Choroid plexus epithelial cell (primary cell): ENCODE measurements around the gene DPYD.

Source experiments
- DNase-seq: peaks from one replicate; pipeline ENCODE4 v3.0.0-alpha.2; 2010; ENCODE audit warnings: low read depth
- H3K4me3 ChIP-seq: 2 replicates; pipeline ENCODE4 v1.5.1; 2011; ENCODE audit warnings: low read depth, mild to moderate bottlenecking, control low read depth, low read length, moderate library complexity
- TF ChIP-seq, protein P1 (sequence below): conservative IDR thresholded peaks from 2 replicates; pipeline ENCODE4 v1.5.1; 2011; ENCODE audit warnings: low read depth, mild to moderate bottlenecking, control low read depth, inconsistent platforms, low read length, moderate library complexity

DPYD gene

DNA sequence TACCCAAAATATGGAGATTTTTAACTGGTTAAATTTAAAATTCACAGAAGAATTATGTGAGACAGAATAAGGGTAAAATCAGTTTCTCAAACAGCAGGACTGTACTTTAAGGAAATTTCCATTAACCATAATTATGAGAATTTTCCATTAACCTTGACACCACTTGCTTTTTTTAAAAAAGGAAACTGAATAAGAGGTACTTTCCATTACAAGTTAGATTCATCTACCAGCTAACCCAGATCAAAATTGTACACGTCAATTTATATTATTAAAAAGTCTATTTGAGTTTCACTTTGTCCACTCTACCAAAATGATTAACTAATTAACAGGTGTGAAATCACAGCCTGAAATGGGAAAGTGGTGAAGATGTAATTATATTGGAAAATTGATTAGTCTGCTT, 414.5 kb downstream of the DPYD start:
- TF ChIP-seq, protein P1, sequence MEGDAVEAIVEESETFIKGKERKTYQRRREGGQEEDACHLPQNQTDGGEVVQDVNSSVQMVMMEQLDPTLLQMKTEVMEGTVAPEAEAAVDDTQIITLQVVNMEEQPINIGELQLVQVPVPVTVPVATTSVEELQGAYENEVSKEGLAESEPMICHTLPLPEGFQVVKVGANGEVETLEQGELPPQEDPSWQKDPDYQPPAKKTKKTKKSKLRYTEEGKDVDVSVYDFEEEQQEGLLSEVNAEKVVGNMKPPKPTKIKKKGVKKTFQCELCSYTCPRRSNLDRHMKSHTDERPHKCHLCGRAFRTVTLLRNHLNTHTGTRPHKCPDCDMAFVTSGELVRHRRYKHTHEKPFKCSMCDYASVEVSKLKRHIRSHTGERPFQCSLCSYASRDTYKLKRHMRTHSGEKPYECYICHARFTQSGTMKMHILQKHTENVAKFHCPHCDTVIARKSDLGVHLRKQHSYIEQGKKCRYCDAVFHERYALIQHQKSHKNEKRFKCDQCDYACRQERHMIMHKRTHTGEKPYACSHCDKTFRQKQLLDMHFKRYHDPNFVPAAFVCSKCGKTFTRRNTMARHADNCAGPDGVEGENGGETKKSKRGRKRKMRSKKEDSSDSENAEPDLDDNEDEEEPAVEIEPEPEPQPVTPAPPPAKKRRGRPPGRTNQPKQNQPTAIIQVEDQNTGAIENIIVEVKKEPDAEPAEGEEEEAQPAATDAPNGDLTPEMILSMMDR, result no peak
- H3K4me3 ChIP-seq, result no peak overlapping the region

DNA sequence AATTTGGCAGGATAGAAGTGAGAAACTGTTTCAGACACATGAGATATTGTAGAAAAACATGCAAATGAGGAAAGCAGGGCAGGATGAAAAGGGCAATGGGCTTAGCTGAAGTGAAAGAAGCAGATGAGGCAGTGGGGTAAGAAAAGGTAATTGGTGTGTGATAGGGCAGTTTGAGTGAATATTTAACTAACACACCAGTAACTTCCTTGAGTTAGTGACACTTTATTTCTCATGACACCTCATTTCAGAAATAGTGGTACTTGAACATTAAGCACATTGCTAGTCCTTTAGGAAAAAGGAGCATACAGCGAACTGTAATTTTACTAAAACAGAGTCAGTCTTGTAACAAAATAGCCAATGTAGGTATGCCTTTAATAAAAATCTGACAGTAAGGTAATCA, 415.0 kb downstream of the DPYD start:
- TF ChIP-seq, protein P1, result no peak
- DNase-seq, result no peak
- no peak overlapping the region for H3K4me3 ChIP-seq

More for the DNA sequence above, 414.5 kb downstream of the DPYD start:
- DNase-seq, result no peak

DNA sequence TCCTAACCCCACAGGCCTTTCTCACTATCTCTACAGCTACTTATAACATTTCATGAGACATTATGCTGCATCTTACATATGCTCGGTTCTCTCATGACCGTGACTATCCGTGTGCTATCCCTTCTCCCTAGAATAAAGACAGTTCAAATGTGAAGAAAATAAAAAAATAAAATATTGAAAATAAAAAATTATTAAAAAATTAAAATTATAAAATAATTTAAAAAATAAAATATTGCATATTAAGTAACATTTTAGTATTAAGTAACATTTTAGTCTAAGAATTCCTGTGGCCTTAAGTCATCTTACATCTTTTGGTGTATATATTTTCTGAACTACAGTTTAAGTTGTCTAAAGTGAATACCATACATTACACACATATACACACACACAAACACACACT, 415.5 kb downstream of the DPYD start:
- no peak for DNase-seq
- no peak overlapping the region for H3K4me3 ChIP-seq
- TF ChIP-seq, protein P1, result no peak

DNA sequence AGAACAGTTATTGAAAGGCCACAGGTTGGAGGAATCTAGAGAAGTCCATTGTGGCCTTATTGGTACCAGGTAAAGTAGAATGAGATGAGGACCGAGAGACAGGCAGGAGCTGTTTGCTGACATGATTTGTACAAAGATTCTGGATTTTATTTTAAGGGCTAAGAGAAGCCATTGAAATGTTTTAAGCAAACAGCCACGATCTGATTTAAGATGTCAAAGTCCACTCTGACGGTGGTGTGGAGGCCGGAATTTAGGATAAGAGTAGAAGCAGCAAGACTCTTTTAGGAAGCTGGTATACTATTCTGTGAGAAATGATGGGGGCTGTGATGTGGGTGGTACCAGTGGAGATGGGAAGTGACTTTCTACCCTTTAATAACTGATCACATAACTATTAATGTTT, 418.5 kb downstream of the DPYD start:
- H3K4me3 ChIP-seq, result no peak overlapping the region
- TF ChIP-seq, protein P1, result no peak
- DNase-seq, result no peak

DNA sequence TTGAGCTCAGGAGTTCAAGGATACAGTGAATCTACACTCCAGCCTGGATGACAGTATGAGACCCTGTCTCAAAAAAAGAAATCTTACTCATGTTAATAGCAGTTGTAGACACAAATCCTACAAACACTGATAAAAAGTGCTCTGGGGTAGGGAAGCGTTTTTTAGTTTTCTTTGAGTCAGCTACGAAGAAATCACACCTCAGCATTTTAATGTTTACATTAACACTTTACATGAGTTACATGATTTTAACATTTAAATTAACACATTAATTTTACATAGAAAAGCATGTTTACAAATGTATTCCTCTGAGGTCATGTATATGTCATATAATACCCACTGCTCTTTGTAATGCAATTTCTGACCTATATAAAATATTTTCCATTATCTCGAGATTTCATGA, 419.2 kb downstream of the DPYD start:
- no peak for DNase-seq
- no peak overlapping the region for H3K4me3 ChIP-seq
- TF ChIP-seq, protein P1, result no peak

DNA sequence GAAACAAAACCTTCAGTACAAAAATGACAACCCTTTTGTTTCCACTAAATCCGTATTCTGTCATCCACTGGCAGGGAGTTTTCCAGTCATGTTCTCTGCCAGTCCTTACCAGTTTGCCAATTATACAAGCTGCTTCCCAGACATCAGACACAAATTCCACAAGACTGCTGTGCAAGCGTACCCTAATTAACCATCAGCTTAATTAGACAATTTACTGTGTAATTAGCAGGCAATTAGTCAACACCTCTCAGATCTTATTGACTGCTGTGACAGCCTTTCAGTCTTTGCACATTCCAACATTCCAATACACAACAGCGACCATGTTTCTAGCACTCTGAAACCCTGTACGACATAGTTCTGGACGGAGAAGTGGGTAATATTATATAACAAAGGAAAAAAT, 420.1 kb downstream of the DPYD start:
- H3K4me3 ChIP-seq, result no peak overlapping the region
- TF ChIP-seq, protein P1, result no peak
- DNase-seq, result no peak

DNA sequence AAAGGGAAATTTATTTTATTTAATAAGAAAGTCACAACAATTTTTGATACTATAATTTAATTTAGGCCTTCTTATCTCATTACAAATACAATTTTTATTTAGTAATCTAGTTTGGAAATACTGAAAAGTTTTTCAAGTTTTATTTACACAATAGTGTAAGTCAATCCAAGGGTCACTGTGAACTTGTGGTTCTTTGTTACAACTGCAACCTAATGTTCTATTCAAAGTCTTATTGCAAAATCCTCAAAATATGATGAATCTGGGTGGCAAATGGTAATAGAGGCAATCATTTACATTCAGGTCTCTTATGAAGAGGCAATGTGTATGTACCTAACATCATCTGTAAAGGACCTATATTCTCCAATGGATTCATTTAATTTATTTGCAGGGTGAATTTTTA, 421.2 kb downstream of the DPYD start:
- DNase-seq, result peak; percentile 59
- TF ChIP-seq, protein P1, result no peak
- H3K4me3 ChIP-seq, result no peak overlapping the region
